ENCODE results near the gene FLNB.

DNA sequence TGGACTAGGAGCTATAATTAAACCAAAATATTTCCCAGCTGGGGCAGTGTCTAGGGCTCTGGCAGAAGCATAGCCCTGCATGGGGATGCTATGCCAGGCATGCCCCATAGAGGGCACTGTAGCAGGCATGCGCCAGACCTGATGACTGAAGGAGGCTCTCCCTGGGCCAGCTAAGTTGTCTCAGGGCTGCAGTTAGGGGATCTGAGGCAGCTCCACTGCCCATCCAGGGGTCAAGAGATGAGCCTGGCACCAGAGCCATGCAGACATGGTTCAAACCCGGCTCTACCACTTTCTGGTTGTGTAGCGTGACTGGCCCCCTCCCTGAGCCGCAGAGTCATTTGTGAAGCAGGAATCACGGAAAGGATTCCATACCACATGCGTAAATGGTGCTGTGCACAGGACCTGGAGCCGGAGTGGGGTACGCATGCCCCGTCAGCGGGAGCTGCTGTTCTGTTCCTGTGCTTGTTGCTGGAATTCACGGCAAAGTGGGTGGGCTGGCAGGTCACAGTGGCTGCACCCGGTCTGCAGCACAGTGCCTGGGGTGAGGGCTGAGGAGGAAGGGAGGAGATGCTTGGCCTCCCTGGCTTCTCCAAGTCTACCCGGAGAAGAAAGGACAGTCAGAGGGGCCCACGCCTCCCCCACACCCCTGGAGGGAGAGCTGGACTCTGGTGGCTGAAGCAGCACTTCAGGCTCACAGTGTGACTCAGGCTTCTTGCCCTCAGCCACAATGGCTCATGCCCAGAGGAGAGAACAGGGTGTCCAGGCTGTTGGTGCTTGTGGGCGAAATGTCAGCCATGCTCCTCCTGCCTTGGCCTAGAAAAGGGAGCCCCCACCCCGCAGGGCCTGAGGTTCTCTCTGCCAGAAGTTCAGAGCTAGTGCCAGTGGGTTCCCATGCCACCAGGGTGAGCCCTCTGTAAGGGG lies 159.5 kb downstream of the FLNB start:
- TF ChIP-seq MAFK (IDR thresholded peaks at IDR 0.05; ENCODE audit: low read depth, low read length) (no peak), FOS (IDR thresholded peaks at IDR 0.05; ENCODE audit: low read depth, low read length) (no peak), POLR2A (IDR thresholded peaks at IDR 0.05; ENCODE audit: low read depth, low read length) (no peak), SMC3 (IDR thresholded peaks at IDR 0.05; ENCODE audit: low read depth, low read length) (no peak), RAD21 (IDR thresholded peaks at IDR 0.05; ENCODE audit: low read length) (no peak)
- TF ChIP-seq, protein P1, sequence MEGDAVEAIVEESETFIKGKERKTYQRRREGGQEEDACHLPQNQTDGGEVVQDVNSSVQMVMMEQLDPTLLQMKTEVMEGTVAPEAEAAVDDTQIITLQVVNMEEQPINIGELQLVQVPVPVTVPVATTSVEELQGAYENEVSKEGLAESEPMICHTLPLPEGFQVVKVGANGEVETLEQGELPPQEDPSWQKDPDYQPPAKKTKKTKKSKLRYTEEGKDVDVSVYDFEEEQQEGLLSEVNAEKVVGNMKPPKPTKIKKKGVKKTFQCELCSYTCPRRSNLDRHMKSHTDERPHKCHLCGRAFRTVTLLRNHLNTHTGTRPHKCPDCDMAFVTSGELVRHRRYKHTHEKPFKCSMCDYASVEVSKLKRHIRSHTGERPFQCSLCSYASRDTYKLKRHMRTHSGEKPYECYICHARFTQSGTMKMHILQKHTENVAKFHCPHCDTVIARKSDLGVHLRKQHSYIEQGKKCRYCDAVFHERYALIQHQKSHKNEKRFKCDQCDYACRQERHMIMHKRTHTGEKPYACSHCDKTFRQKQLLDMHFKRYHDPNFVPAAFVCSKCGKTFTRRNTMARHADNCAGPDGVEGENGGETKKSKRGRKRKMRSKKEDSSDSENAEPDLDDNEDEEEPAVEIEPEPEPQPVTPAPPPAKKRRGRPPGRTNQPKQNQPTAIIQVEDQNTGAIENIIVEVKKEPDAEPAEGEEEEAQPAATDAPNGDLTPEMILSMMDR (conservative IDR thresholded peaks at IDR 0.05; ENCODE audit: low read depth, low read length) = peak; percentile 80
- TF ChIP-seq, protein P2, sequence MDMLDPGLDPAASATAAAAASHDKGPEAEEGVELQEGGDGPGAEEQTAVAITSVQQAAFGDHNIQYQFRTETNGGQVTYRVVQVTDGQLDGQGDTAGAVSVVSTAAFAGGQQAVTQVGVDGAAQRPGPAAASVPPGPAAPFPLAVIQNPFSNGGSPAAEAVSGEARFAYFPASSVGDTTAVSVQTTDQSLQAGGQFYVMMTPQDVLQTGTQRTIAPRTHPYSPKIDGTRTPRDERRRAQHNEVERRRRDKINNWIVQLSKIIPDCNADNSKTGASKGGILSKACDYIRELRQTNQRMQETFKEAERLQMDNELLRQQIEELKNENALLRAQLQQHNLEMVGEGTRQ (IDR thresholded peaks at IDR 0.05; ENCODE audit: low read depth, low read length) = no peak
